ENCODE data around the gene PGAP6. TPM values are rescaled to one million over a fixed set of nuclear protein-coding genes. Genes with fewer than 3 reads are reported as not detected.
"Not testable (repeated sequence)": the region's sequence is repeated elsewhere in the genome, so short reads cannot be mapped to it uniquely, and the experiment has no call there.

The PGAP6 gene
- polyA plus RNA-seq, 4 donors = 56.8 to 71.3 (median 58.8) TPM

DNA sequence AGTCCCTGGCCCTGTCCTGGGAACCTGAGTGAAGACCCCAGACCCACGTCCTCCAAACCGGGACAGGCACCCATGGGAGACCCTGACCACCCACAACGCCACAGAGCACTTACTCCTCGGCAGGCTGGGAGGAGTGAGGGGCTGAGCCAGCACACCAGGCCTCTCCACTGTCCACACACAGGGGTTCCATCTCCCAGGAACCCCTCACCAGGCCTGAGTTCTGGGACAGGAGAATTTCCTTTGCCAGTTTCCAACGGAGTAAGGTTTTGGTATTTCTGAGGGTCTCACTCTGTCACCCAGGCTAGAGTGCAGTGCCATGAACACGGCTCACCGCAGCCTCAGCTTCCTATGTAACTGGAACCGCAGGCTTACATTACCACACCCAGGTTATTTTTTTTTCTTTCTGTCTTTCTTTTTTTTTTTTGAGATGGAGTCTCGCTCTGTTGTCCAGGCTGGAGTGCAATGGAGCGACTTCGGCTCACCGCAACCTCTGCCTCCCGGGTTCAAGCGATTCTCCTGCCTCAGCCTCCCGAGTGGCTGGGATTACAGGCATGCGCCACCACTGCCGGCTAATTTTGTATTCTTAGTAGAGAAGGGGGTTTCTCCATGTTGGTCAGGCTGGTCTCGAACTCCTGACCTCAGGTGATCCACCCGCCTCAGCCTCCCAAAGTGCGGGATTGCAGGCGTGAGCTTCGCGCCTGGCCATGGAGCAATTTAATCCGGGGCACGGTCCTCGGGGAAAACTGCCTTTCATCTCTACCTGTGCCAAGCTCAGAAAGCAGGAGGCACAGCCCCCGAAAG, 1.6 kb downstream of the PGAP6 start:
- DNase-seq (ENCODE audit: low read depth in 4 of 4, low spot score in 3 of 4) = no peak

GRCh38 chr16:379183-379960, 2.4 kb downstream of the PGAP6 start:
- no peak for DNase-seq (ENCODE audit: low read depth in 4 of 4, low spot score in 3 of 4)

DNA sequence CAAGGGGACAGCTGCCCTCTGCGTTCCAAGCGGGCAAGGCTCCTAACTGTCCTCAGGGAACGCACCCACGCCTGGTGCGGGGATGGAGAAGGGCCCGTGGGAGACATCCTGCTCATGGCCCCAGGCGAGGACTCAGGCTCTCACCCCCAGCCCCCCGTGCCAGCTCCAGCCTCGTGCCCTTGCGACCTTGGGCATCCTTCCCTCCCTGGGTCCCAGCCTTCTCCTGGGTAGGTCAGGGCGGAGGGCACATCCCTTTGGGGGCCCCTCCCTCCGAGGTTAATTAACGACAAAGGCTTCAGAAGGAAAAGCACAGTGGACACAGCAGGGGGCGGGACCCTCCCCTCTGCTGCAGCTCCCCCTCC, 3.0 kb downstream of the PGAP6 start:
- no peak for DNase-seq (ENCODE audit: low read depth in 4 of 4, low spot score in 3 of 4)

- DNase-seq (ENCODE audit: low read depth in 4 of 4, low spot score in 3 of 4) = not testable (repeated sequence)
These were observed 3.5 kb downstream of the PGAP6 start for GRCh38 chr16:378113-378820.

DNA sequence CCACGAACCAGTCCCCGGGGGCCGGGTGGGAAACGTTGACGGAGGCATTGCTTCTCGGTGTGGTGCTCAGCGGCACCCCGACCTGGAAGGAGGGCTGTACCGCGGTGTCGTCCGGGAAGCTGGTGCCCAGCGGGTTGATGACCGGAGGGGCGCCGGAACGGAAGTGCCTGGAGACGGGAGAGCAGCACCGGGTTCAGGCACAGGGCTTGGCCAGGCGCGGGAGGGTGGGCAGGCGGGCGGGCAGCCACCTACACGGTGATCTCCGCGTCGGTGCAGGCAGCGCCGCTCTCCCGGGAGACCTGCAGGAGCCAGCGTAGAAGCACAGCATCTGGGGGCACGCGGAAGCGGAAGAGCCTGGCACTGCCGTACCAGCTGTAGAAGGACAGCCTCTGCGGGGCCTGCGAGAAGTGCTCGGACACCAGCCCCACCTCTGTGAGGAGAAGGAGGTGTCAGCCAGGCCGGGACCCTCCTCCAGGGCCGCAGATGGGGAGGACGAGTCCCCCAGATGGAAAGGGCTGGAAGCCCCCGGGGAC, 4.3 kb downstream of the PGAP6 start:
- no peak for DNase-seq (ENCODE audit: low read depth in 4 of 4, low spot score in 3 of 4)

DNA sequence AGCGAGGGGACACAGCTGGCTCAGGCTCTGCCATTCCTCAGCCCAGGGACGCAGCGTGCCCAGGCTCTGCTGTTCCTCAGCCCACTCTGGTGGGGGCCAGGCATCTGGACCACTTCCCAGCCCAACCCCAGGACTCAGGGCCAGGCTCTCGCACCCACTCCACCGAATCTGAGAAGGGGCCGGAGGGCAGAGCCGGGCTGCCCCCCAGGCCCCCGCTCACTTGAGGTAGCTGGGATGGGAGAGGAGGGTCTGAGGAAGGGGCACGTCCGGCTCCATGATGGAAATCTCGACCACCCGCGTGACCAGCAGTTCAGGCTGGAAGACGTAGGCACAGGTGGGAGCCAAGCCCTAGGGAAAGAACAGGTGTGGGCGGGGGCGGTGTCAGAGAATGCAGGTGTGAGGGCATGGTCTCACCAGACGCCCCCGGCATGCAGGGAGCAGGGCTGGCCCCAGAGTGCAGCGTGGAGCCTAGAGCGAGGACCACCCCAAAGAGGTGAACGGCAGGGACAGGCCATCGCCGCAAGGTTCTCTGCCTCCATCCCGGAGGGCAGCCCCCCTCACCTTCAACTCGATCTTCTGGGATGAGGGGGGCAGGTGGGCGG, 4.9 kb downstream of the PGAP6 start:
- DNase-seq (ENCODE audit: low read depth in 4 of 4, low spot score in 3 of 4) = no peak

DNA sequence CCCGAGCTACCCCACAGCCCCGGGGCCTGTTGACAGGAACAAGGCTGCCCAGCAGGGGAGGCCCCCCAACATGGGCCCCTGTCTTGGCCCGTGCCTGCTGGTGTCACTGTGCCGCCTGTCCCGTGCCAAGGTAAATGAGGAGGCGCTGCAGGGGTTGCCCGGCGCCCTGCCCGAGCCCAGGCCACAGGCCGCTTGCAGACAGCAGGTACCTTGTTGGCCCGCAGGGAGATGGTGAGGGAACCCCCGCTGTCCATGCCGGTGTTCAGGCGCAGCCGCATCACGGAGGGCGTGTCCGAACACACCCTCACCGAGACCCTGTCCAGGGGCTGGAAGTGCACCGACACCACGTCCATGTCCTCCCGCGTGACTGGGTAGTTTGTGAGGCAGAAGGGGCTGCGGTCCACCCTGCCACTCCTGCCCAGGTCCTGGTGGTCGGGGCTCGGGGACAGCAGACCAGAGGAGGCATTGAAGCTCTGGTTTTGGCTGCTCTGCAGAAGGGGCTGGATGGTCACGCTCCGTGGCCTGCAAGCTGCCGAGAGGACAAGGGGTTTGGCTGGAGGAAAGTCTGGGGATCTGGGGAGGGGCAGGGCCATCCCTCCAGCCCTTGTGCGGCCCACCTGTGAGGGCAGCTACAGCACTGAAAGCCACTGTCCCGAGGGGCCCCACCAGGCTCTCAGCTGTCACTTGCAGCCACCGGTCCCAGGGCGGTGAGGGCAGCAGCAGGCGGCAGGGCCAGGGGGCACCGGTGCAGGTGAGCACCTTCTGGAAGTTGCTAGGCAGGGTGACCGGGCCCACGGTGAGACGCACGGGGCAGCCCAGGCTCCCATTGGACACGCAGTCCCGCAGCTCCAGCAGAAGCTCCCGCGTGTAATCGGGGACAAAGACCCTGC, 5.6 kb downstream of the PGAP6 start:
- no peak for DNase-seq (ENCODE audit: low read depth in 4 of 4, low spot score in 3 of 4)

- DNase-seq (ENCODE audit: low read depth in 4 of 4, low spot score in 3 of 4) = no peak
These were observed 6.6 kb downstream of the PGAP6 start for GRCh38 chr16:375212-375611.

DNA sequence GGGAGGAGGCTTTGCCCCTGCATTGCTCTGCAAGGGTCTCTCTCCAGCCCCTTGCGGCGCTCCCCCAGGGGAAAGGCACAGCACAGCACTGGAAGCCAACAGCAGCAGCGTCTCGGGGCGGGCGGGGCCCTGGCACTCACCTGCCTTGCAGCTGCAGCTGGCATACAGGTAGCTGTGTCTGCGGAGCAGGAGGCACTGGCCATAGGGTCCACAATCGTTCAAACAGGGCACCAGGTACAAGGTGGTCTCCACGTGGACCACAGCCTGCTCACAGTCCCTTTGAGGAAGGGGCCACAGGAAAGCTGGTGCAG, 7.2 kb downstream of the PGAP6 start:
- no peak for DNase-seq (ENCODE audit: low read depth in 4 of 4, low spot score in 3 of 4)

DNA sequence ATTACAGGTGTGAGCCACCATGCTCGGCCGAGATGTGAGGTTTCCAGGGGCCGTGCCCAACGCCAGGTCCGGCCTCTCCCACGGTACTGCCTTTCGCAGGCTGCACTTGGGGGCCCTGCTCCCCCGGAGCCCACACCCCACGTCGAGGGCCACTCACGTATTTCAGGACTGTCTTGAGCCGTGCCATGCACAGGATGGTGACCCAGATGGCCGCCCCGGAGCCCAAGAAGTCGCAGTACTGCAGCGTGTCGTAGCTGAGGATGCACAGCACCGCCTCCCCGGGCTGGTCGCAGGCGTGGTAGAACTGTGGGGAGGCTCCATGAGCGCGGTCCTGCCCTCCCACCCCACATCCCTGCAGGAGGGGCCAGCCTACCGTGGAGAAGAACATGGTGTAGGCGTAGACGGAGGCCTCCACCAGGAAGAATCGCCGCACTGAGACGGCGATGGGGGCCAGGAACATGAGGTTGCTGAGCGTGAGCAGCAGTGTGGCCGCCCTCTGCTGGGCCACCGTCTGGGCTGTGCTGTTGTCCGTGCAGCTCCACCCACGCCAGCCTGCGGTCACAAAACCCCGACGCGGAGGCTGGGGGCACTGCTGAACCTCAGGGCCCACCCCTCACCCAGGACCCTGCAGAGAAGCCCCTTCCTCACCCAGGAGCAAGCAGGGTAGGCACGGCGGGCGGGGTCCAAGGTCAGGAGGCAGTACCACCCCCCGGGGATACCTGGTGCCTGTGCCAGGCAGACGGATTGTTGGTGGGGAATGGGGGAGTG, 7.7 kb downstream of the PGAP6 start:
- DNase-seq (ENCODE audit: low read depth in 4 of 4, low spot score in 3 of 4) = no peak

GRCh38 chr16:373020-373598, 8.7 kb downstream of the PGAP6 start:
- no peak for DNase-seq (ENCODE audit: low read depth in 4 of 4, low spot score in 3 of 4)

- DNase-seq (ENCODE audit: low read depth in 4 of 4, low spot score in 3 of 4) = no peak
These were observed 9.3 kb downstream of the PGAP6 start for GRCh38 chr16:372302-372983.

GRCh38 chr16:371515-372301, 10.1 kb downstream of the PGAP6 start:
- DNase-seq (ENCODE audit: low read depth in 4 of 4, low spot score in 3 of 4) = no peak

DNA sequence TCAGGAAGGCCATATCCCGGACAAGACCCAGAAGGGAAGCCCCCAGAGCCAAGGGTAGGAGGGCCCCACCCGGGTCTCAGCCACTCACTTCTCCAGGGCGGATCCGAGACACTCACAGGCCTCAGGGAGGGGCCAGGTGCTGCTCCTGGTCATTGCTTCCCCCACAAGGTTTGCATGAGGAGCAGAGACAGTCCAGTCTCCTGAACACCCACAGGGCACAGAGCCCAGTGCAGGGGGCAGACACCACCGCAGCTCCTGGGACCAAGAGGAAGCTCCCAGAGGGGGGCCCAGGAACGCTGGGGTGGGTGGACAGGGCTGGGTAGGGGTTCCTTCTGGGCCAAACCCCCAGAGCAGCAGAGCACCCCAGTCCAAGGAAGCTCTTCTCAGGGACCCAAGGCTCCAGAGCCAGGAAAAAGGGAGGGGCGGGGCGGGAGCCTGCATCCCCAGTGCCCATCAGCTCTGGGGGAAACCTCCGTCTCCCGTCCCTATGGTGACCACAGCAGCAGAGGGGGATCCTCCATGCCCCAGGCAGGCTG, 10.7 kb downstream of the PGAP6 start:
- no peak for DNase-seq (ENCODE audit: low read depth in 4 of 4, low spot score in 3 of 4)

GRCh38 chr16:370443-370842, 11.3 kb downstream of the PGAP6 start, which contains the start of gene MRPL28:
TSS of gene MRPL28 (minus strand) at chr16:370538. CDS start at chr16:370218, 320 bp downstream.
- DNase-seq (ENCODE audit: low read depth in 4 of 4, low spot score in 3 of 4) = peak; percentile 82 to 86 (median 83)

DNA sequence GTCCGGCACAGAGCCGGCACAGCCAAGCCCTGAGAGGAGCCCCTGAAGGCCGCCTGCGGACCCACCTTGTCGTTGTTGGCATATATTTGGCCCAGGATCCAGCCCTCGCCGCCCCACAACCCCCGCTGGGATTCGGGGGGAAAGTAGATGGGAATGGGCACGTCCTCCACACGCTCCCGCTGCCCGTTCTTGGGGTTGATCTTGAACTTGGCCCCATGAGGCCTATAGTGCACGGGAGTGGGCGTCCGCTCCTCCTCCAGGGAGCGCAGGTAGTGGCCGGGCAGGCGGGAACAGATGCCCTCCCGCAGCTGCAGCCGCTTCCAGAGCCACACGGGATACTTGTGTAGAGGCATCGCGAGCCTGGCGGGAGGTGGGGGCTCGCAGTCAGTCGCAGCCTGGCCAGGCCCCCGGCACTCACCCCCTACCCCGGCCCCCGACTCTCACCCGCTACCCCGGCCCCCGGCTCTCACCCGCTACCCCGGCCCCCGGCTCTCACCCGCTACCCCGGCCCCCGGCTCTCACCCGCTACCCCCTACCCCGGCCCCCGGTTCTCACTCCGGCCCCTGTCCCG, 11.8 kb downstream of the PGAP6 start:
- no peak for DNase-seq (ENCODE audit: low read depth in 4 of 4, low spot score in 3 of 4)
